Activated CD4-positive, CD25-positive, alpha-beta regulatory T cell treated with anti-CD3 and anti-CD28 coated beads, Interleukin-2, amount 50 U/mL, for 24 hours (primary cell): ENCODE measurements around the gene FOXD3.
A peak's percentile ranks its signal among the peaks of the same experiment; 100 is the strongest.
"Not testable (repeated sequence)": the region's sequence is repeated elsewhere in the genome, so short reads cannot be mapped to it uniquely, and the experiment has no call there.

Experiments used
- ATAC-seq, 2 donors: fragments of 150-1000 bp; cut with Tn5 transposase; one replicate each; pipeline ENCODE4 v1.10.0; 2021; ENCODE audit warnings: mild to moderate bottlenecking in 1 of 2, moderate library complexity in 1 of 2

Gene FOXD3

DNA sequence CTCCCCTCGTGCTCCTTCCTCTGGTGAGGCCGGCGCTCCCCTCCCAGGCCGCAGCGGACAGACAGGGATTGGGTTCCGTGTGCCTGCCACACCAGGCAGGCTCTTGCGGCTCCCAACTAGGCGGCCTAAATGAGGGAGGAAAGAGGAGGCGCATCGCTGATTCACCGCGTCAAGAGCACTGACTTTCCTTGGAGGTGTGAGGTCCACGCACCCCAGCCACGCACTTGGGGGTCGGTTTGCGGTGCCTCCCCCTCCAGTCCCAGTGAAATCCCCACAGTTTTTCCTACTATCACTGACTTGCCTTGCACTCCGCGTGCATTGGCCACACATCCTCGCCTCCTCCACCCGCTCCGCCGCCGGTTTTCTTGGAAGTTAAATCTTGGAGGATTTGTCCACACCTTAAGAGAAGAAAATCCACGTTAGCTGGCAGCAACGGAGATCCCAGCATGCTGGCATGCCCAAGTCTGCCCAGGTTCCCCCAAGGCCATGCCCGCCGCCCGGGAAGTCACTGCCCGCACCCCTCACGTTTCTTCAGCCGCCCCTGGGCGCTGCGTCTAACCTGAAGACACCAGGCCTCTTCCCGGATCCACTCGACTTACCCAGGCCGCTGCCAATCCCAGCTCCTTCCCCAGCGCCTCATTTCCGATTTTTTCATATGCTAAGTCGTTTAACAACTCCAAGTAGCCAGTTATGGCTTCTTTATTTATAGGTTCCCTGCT lies 1.1 kb upstream of the FOXD3 start:
- no peak for ATAC-seq

DNA sequence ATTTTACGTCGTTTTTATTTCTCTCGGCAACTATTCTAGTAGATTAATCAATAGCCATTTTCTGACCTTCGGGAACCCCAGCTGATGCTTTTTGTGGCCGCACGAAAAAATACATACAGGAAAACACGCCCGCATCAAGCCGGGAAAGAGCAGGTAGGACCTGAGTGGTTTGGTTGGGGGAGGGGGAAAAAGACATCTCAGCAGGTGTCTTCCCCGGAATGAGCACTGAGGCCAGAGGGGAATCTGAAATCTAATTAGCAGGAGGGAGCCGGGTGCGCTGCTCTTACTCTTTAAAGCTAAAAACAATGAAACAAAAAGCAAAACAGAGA lies 618 bp upstream of the FOXD3 start:
- no peak for ATAC-seq

- ATAC-seq = peak; percentile 36 to 39
These were observed 837 bp downstream of the FOXD3 start for GRCh38 chr1:63322944-63323864.

GRCh38 chr1:63323865-63324778 lies 1.8 kb downstream of the FOXD3 start:
- no peak for ATAC-seq

DNA sequence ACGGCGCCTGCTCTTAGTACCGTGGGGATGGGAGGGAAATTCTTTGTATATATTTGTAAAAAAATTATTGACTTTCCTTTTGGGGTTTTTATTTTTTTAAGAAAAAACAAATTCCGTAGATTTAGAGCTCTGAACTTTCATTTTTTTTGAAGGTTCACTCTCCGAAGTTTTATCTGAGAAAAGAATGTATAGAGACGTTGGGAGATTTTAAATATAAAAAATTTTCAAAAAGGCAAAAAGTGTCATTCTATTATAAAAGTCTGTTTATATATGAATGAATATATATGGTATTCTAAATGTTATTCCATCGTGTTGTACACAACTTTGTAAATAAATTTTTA lies 2.4 kb downstream of the FOXD3 start:
- ATAC-seq = no peak

- ATAC-seq = no peak
These were observed 3.1 kb downstream of the FOXD3 start for GRCh38 chr1:63325279-63325985.

GRCh38 chr1:63326106-63326472 lies 3.7 kb downstream of the FOXD3 start:
- no peak for ATAC-seq

DNA sequence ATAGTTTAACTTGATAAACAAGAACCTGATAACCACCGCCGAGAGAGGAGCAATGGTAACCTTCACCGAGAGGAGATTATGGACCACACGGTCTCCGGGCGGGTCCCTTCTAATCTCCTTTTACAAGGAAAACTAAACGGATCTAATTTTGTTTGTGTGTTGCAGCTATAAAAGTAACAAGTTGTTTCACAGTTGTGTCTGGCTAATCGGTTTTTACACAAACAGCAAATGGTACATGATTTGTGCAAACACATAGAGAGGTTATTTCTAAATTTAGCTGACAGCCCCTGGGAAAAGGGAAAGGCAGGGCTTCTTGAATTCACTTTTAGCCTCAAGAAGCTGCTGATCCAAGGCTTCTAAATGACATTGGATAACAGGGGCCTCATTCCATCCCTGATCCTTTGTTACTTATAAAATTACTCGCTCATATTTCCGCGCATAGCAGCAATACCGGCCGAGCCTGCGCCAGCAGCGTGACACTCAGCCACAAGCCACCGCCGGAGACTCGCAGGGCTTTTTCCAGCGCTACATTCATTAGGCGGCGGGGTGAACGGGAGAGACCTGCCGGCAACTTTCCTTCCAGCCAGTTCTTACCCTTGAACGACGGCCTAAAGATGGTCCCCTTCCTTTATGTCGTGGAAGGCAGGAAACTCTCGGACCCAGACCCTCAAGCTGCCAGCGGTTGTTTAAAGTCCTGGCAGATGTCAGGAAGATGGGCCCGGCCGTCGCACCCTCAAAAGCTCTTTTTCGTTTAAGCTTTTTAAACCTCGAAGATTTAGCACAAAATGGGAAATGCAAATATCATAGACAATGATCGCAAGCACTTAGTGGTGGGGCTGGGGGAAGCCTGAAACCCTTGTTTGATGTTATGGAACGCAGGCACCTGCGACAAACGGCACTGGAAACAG lies 4.4 kb downstream of the FOXD3 start:
- no peak for ATAC-seq

DNA sequence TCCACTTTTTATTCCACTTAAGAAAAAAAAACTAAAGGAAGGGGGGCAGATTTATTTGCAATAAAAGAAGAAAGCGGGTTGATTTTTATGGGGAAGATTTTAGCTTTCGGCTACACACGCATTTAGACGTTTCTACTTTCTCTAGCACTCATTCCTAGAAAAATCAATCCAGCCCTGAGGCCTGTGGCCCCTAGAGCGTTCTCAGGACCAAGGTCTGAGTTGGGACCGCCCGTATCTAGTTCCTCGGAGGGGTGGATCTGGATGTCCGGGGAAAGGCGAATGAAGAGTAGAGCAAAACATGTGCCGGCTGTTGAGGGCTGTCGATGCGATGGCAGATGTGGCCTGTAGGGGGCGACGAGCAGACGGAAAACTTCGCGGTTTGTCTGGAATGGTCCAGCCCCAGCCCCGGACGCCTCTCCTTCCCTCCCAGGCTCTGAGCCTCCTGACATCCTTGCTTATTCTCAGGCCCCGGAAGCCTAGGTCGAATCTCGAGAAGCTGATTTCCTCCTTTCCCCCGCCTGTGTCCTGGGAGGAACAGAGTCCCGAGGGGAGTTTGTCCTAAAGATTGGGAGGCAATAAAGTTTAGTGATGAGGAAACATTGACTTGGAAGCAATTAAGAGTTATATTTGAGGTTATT lies 5.2 kb downstream of the FOXD3 start:
- peak in 1 of 2 donors; percentile 20 for ATAC-seq

GRCh38 chr1:63328122-63328521 lies 5.8 kb downstream of the FOXD3 start:
- ATAC-seq = no peak

GRCh38 chr1:63328781-63329180 lies 6.4 kb downstream of the FOXD3 start:
- ATAC-seq = no peak

- no peak for ATAC-seq
These were observed 7.4 kb downstream of the FOXD3 start for GRCh38 chr1:63329621-63330330.

- no peak for ATAC-seq
These were observed 8.1 kb downstream of the FOXD3 start for GRCh38 chr1:63330331-63330916.

GRCh38 chr1:63342402-63342801 lies 20.0 kb downstream of the FOXD3 start:
- ATAC-seq = no peak

- ATAC-seq = no peak
These were observed 21.6 kb downstream of the FOXD3 start for GRCh38 chr1:63343922-63344321.

GRCh38 chr1:63350320-63350719 lies 28.0 kb downstream of the FOXD3 start:
- no peak for ATAC-seq

- no peak for ATAC-seq
These were observed 30.4 kb downstream of the FOXD3 start for GRCh38 chr1:63352736-63353135.

DNA sequence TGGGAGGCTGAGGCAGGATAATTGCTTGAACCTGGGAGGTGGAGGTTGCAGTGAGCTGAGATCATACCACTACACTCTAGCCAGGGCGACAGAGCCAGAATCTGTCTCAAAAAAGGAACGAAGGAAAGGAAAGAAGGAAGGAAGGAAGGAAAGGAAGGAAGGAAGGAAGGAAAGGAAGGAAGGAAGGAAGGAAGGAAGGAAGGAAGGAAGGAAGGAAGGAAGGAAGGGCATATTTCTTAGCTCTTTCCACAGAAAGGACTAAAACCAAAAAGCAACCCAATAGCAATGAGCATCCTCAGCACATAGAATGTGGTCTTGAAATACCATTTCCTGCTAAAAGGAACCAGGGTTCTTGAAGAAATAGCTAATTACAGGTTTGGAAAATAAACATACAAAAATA lies 33.9 kb downstream of the FOXD3 start:
- not testable (repeated sequence) for ATAC-seq

DNA sequence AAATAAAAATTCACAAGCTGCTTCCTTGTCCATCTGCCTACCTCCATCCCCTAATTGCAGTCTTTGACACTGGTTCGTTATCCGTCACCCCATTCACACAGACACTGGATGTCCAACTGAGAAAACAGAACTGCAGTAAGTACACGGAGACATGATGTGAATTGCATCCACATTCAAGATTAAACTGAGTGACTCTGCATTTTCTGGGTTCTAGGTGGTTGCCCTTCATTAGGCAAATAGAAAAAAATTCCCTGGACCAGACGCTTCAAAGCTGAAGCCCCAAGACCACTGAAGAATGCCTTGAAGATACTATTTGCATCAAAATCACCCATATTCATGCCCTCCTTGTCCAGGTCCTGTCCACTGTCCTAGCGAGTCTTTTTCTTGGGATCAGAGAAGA lies 37.2 kb downstream of the FOXD3 start:
- ATAC-seq = no peak

DNA sequence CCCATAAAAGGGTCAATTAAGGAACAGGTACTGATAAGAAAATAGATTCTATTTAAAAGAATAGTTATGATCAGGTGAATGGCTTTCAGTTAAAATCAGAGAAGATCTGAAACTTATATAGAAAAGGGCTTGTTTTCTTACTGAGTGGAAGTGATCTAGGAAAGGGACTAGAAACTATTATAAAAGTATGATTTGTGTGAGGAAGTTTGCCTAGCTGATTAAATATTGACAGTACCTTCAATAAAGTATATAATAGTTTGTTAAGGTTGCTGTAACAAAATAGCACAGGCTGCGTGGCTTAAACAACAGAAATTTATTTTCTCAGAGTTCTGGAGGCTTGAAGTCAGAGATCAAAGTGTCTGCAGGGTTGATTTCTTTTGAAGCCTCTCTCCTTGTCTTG lies 39.7 kb downstream of the FOXD3 start:
- ATAC-seq = no peak
